Iris pigment epithelial cell (primary cell): ENCODE measurements around the gene KCNQ2.

Experiments used
- DNase-seq: peaks from one replicate; pipeline ENCODE4 v3.0.0-alpha.2; 2011; ENCODE audit warnings: low read depth

Gene KCNQ2

DNA sequence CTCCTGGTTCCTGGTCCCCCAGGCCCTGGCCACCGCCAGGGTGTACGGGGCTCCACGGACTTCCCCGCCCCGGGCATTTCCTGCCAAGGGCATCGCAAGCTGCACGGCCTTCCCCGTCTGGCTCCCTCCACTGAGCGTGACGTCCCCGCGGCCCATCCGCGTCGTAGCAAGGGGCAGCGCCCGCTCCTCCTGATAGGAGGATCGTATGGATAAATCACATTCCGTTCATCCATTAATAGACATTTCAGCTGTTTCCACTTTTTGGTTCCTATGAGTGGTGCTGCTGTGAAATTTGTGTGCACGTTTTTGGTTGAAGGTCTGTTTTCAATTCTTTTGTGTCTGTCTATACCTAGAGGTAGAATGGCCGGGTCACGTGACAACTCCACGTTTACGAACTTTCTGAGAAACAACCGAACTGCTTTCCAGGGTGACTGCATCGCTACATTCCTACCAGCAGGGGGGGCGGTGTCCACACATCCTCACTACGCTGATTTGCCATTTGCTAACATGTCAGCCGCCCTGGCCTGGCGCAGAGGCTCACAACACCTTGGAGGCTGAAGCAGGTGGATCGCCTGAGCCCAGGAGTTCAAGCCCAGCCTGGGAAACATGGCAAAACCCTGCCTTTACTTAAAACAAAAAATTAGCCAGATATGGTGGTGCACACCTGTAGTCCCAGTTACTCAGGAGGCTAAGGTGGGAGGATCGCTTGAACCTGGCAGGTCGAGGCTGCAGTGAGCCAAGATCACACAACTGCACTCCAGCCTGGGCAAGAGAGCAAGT is 37.7 kb downstream of the KCNQ2 start:
- peak; percentile 59 for DNase-seq

DNA sequence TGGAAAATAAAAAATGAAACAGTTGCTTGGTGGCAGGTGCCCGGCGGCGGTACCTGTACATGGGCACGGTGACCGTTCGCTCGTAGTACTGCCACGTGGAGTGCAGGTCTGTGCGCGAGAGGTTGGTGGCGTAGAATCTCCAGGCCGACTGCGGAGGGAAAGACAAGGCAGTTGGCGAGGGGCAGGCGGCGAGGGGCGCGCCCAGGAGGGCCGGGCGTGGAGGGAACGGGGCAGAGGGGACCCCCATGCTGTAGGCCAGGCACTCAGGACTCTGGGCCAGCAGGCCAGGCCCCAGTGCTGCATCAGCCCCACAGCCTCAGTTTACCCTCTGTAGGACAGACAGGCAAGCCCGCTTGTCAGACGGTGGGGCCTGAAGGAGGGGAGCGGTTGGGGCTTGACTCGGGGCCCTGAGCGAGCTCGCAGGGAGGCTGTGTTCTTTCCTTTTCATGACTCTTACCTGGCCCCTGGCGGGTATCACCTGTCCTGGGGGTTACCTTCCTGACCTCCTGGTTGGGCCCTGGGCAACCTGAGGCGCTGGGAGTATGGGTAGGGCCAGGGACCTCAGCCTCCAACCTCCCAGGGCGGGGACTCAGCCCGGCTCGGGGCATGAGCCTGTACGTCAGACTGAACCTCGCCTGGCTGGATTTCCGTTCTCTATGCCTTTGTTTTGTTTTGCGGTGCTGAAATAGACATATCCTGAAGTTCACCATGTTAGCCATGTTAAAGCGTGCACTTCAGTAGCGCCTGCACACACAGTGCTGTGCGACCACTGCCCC is 38.5 kb downstream of the KCNQ2 start:
- DNase-seq = no peak

DNA sequence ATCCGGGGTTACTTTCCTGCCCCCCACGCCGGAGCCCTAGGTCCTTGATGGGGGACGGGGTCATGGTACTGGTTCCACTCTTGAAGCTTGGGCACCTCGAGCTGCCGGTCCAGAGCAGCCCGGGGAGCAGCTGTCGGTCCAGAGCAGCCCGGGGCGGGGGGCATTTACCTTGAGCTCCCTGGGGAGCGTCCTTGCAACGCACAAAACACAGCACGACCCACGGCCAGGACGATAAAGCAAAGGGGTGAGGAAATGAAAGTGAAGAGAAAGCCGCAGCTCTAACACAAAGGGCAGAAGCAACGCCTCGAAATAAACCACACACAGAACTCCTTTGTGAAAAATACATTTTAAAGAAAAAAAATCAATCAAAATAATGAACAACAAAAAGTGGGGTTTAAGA is 39.1 kb downstream of the KCNQ2 start:
- DNase-seq = no peak

DNA sequence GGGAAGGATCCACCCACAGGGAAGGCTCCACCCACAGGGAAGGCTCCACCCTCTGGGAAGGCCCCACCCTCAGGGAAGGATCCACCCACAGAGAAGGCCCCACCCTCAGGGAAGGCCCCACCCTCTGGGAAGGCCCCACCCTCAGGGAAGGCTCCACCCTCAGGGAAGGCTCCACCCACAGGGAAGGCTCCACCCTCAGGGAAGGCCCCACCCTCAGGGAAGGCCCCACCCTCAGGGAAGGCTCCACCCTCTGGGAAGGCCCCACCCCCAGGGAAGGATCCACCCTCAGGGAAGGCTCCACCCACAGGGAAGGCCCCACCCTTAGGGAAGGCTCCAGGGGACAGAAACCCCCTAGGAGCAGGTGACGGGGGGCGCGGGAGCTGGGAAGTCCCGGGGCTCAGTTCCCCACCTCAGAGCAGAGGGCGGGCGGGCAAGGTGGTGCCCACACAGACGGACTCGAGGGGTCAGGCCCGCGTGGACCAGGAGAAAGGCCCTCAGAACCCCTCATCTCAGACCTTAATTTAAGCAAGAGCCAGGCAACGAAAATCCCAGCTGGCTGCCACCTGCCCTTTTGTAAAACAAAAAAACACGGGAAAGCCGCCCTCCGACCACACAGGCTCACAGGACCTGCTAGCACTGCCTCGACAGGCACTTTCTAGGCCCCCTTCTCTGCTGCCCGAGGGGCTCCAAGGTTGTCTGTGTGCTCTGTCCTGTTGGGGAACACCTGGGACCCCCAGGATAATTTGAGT is 39.7 kb downstream of the KCNQ2 start:
- DNase-seq = no peak

DNA sequence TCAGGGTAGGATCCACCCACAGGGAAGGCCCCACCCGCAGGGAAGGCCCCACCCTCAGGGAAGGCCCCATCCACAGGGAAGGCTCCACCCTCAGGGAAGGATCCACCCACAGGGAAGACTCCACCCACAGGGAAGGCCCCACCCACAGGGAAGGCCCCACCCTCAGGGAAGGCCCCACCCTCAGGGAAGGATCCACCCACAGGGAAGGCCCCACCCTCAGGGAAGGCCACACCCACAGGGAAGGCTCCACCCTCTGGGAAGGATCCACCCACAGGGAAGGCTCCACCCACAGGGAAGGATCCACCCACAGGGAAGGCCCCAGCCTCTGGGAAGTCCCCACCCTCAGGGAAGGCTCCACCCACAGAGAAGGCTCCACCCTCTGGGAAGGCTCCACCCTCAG is 40.5 kb downstream of the KCNQ2 start:
- no peak for DNase-seq

DNA sequence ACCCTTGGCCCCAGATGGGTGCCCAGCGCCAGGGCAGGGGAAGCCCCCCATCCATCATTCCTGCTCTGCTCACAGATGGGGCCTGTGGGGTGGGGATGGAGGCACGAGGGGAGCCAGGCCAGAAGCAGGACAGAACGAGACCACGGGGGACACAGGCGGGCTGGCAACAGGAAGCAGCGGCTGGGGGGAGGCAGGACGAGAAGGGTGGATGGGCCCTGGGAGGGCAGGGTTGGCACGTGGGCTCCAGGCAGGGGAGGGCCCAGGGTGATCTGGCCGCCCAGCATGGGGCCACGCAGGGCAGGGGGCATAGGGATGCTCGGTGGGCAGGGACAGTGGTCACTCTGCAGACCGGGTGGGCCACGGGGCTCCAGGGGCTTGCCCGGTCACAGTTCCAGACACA is 41.6 kb downstream of the KCNQ2 start:
- no peak for DNase-seq

DNA sequence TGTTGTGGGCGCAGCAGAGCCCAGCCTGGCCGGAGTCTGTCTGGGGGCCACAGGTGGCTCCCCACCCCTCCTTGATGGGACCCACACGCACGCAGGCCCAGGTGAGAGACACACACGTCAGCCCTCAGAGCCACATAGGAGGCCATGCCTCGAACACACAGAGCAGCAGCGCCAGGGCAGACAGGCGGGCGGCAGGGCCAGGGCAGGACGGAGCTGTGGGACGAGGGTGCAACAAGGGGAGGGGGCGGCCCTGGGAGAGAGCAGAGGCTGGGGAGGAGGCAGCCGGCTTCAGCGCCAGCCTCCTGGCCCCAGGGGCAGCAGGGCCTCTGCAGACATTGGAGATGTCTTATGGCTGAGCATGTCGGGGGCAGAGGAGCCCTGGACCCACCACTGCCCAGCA is 42.5 kb downstream of the KCNQ2 start:
- DNase-seq = no peak

DNA sequence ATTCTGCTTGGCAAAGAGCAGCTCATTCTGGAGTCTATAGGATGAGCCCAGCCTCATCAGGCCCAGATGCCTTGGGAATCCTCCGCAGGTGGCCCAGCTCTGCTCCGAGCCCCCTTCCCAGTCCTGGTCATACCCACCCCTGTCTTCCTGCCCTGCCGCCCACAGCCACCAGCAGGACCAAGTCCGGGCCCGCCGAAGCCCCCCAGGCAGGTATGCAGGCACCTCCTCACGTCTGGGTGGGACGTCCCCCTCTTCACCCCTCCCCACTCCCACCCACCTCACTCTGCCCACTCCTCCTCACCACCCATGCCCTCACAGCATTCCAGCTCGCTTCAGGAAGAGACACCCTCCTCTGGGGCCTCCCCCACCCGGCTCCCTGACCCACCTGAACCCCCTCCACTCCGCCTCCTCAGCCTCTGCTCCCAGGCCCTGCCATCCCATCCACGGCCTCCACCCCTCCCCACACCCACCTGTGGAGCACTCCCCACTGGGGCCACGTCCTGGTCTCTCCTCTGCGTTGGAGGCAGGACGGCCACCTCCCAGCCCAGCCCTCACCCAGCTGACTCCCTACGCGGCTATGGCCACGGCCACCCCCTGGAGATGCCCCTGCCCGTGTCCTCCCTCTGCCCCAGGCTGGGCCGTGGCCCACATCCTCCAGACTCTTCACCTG is 43.4 kb downstream of the KCNQ2 start:
- no peak for DNase-seq

DNA sequence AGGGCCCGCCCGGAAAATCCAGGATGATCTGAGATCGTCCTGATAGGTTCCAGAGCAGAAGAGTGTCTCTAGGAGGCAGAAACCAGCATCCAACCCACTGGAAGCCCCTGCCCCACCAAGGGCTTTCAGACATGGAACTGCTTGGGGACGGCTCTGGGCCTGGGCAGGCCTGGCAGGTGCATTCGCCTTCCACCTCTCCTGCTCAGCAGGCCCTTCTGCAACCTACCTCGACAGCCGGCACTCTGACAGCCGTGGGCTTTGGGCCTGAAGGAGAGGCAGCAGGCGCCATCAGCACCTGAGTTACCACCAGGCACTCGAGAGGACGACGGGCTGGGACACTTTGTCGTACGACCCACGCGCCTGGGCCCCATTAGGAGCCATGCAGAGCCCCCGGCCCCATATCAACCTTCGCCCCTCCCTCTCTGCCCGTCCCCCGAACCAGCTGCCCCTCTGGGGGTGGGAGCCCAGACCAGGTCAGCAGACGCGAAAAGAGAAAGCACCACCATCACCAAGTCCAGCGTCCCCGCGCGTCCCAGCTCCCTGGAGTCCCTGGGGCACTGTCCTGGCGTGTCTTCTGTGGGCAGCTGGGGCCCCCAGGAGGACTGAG is 44.6 kb downstream of the KCNQ2 start:
- no peak for DNase-seq

DNA sequence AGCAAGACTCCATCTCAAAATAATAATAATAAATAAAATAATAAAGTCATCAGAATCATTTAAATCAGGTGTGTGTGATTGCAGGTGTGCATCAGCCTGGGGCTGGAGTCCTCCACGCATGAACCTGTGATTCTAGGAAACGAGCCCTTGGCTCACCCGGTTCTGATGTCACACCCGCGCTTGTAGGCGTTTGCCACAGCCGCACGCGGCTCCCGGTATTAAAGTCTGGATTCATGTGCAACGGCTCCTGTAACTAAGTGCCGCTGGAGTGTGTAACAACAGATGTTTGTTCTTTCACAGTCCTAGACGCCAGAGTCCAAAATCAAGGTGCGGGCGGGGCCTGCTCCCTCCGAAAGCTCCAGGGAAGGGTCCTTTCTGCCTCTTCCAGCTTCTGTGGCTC is 45.2 kb downstream of the KCNQ2 start:
- DNase-seq = no peak

DNA sequence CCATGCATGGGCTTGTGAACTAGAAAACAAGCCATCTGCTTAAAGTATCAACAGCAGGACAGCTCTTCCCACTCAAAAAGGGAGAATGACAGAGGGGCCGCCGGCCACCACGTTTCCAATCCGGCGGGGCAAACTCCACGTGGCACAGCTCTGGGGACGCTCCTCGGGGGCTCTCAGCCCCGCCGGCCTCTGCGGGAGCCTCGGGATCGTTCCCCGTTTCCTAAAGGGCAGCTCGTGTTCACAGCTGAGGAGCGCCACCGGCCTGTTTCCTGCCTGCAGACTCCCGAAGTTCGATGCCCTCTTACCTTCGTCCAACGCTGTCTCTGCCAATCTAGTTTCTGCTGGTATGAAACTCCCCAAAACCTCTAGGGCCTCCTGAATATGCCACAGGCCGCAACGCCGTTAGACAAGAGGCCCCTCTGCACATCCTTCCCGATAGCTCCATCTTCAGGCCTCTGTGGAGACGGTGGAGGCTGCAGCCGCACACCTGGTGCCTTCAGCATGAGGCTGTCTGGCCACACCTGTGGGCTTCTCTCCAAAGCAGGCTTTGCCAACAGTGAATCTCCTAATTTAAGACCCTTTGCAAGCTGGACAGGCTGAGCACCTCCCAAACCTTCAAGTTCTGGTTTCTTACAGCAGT is 46.5 kb downstream of the KCNQ2 start:
- DNase-seq = no peak

DNA sequence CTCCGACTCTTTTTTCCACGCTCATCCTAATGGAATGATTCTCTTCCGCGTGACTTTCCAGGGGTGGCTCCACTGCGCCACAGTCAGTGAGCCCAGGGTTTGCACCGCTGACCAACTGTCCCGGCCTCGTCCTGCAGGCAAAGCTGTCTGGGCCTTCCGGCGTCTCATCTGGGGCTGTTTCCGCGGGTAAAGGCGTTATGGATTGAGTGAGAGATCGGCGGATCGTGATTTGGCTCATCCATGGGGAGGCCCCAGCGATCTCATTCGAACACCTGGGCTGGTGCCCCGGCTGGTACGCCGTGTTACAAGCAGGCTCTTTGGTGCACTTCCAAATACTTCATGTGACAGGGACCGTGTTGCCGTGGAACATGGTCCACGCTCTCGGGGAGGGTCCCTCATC is 47.8 kb downstream of the KCNQ2 start:
- DNase-seq = no peak

DNA sequence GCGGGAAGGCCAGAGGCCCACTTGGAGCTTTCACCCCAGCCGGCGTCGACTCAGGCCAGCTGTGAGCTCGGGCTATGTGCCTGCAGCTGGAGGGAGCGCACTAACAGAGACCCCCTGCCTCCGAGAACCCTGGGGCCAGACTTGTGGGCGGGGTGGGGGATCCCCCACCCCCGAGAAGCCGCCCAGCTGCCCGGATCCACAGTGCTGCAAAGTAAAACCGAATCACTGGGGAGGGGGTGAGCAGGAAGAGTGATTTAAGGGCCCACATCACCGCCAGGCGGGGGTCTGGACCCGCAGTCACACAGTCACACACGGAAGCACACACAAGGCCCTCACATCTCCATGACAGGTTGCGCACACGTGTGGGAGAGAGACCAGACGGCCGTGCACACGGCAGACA is 48.7 kb downstream of the KCNQ2 start:
- no peak for DNase-seq

DNA sequence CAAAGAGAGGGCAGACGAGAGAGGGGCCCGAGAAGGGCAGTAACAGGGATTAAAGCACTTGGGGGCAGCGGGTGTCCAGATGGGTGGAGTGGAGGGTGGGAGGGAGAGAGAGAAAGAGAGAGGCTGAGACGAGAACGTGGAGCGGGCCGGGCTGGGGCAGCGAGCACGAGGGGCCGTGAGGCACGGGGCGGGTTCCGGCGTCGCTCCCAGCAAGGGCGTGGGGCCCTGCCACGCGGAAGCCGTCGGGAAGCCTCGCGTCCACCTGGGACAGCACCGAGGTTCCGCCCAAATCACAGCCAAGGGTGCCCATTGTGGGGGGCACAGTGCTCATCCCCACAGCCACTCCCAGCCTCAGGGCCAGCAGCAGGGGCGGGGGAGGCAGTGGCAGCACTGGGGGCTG is 49.8 kb downstream of the KCNQ2 start:
- no peak for DNase-seq

DNA sequence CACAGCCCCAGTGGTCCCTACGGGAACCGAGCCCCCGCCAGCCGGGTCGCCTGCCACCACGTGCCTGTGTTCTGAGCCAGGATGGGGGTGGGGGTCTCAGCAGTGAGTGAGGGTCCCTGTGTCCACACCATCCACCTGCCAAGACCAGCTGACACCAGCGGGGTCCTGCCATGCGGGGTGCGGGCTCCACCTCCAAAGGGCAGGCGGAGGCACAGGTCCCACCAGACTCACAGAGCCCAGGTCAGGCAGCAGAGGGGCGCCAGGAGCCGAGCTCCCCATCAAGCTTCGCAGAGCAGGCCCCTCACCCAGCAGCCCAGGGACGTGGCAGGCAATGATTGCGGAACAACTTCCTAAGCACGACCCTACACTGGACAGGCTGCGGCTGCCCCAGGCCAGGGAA is 50.5 kb downstream of the KCNQ2 start:
- DNase-seq = no peak

DNA sequence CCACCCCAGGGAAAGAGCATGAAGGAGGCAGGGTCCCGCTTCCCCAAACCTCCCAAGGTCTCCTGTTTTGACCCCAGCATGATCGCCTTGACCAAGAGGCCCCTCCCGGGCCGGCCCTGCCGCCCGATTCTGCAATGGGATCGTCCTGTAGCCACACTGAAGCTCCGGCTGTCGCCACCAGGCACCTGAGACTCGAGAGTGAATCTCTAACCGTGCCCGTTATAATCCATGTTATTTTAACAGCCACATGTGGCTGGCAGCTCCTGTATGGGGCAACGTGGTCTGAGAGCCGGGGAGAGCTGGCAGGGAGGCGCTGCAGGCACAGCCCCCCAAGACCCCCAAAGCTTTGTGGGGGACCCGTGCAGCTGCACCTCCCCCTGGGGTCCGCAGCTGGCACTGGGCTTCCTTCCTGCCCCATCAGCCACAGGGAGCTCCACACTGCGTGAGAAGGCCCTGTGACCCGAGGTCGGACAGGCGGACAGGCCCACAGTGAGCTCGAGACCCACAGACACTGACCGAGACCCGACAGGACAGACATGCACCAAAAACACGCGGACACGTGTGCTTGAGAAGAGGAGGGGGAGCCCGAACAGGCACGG is 51.3 kb downstream of the KCNQ2 start:
- no peak for DNase-seq

DNA sequence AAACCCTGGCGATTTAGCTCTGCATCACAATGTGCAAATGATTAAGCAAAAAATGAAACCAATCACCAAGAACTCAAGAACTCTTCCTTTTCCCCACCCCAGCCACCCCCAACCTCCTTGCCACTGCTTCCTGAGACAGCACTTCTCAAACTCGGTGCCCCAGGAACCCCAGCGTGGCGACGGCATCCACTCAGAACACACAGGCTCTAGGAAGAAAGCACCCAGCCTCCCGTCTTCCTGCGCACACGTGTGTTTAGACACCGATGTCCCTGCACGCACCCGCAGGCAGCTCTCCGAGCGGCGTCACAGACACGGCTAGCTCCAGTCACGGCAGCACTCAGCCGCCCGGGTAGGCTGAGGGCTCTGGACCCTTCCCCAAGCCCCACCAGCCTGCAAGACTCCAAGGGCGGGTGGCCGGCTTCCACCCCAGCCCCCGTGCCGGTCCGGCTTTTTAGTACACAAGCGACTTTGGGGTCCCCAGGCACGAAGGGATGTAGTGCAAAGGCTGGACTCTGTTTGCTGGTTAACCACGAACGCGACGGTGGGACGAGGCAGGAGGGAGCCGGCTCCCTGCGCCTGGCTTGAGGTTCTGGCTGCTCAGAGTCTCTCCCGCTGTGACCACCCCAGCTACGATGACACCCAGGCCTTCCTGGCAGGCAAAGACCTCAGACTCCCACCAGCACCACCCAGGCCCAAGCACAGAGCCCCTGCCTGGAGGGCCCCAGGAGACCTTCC is 51.9 kb downstream of the KCNQ2 start:
- DNase-seq = no peak

DNA sequence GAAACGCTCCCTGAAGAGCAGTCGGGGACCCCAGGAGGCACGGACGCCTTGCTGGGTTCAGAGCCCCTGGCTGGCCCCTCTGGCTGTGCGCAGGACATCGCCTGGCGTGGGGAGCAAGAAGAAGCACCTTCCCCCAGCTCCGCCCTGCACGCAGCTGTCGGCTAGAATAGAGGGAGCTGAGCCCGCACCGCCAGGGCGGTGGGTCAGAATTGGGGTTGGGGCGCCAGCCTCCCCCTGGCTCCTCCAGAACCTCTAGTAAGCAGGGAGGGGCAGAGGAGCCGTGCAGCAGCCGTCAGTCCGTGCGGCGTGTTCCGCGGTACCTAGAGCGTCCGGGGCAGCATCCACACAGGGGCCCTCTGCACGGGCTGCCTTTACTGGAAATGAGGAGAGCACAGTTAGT is 53.2 kb downstream of the KCNQ2 start:
- DNase-seq = no peak

DNA sequence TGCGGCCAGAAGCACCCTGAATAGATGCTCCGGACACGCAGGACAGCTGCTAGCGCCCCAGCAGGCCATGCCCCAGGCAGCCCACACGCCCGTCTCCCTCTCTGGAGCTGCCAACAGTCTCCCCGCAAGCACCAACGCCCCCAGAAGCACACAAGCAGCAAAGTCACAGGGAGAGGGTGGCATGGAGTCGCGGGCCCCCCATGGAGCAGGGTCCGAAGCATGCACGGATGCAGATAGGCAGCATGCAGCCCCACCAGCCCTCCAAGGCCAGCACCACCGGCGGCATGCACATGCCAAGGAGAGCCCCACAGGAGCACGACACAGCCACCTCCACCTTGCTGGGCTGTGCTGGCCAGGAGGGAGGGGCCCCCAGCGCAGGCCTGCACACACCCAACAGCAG is 53.8 kb downstream of the KCNQ2 start:
- no peak for DNase-seq

DNA sequence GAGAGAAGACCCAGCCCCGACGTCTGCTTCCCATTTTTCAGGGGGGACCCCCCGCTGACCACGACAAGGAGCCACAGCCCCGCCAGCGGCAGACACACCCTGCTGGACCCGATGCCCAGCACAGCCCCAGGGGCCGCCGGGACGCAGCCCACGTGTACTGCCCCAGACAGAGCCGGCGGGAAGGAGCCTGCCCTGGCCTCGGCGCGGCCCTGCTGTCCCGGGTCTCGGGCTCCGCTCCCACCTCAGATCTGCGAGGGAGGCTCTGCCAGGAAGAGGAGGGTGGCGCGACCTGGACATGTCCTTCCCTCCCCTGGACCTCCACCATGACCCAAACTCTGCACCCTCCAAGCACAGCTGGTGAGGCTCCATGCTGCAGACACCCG is 54.7 kb downstream of the KCNQ2 start:
- DNase-seq = no peak
